Gastrocnemius medialis (tissue), 4 donors: Measurements from ENCODE around the gene PRR5L. TPM values are rescaled to one million over a fixed set of nuclear protein-coding genes. Genes with fewer than 3 reads are reported as not detected.

Experiments used
- ATAC-seq, 2 donors: fragments of 150-250 bp; one replicate each; pipeline ENCODE4 v1.9.1; 2016
- DNase-seq, 2 donors: peaks; one replicate each; pipeline ENCODE4 v3.0.0-alpha.2; 2019
- H3K27ac ChIP-seq, 4 donors: fragments of 200-600 bp; sonication (generic); 1 replicate in 1 of 4; 2 replicates in 3 of 4; pipeline ENCODE4 v1.5.1; 2016 to 2018; ENCODE audit warnings: mild to moderate bottlenecking in 2 of 4, moderate library complexity in 1 of 4
- H3K27me3 ChIP-seq, 3 donors: fragments of 200-600 bp; sonication (generic) in 2 of 3; 1 replicate in 1 of 3; 2 replicates in 2 of 3; pipeline versions ENCODE4 v1.5.1 to v1.6.0; 2016 to 2019; ENCODE audit warnings: mild to moderate bottlenecking in 1 of 3, moderate library complexity in 1 of 3
- H3K36me3 ChIP-seq, 2 donors: fragments of 200-600 bp; sonication (generic) in 1 of 2; one replicate each; pipeline ENCODE4 v1.5.1; 2017 to 2018
- H3K4me1 ChIP-seq, 2 donors: fragments of 200-600 bp; sonication (generic) in 1 of 2; one replicate each; pipeline ENCODE4 v1.5.1; 2016 to 2017; ENCODE audit warnings: mild to moderate bottlenecking in 2 of 2
- H3K4me3 ChIP-seq, 4 donors: fragments of 200-600 bp; sonication (generic) in 3 of 4; 1 replicate in 1 of 4; 2 replicates in 3 of 4; pipeline ENCODE4 v1.5.1; 2016 to 2019; ENCODE audit warnings: mild to moderate bottlenecking in 2 of 4
- H3K9me3 ChIP-seq, 3 donors: fragments of 200-600 bp; sonication (generic) in 2 of 3; 1 replicate in 1 of 3; 2 replicates in 2 of 3; pipeline ENCODE4 v1.5.1; 2016 to 2019
- CTCF ChIP-seq, 5 experiments: fragments of 450-650 bp in 3 of 5; fragments of 200-600 bp in 2 of 5; sonication (generic) in 2 of 5; IDR thresholded peaks in 4 of 5; conservative IDR thresholded peaks in 1 of 5; 1 replicate in 4 of 5; 2 replicates in 1 of 5; pipeline ENCODE4 v1.5.1; 2016 to 2019; ENCODE audit warnings: antibody characterized with exemption in 5 of 5, mild to moderate bottlenecking in 3 of 5, moderate library complexity in 3 of 5
- POLR2A ChIP-seq, 2 donors: fragments of 450-650 bp; IDR thresholded peaks; one replicate each; pipeline ENCODE4 v1.6.1; 2017; ENCODE audit warnings: antibody characterized with exemption in 2 of 2, mild to moderate bottlenecking in 2 of 2, moderate library complexity in 2 of 2
- in situ Hi-C, 4 donors: fragments of 200-750 bp; cut with MboI; loops; one replicate each; pipeline versions ENCODE4 v1.15.0 to v1.8.0; 2017; ENCODE audit warnings: low sequenced_read_pairs in 4 of 4
- intact Hi-C: fragments of 100-400 bp; cut with DNase I; formaldehyde crosslinking; loops from one replicate; pipeline ENCODE4 v1.15.1; 2023; ENCODE audit warnings: low total_unique reads
- total RNA-seq, 4 donors: library from RNA; depleted of rRNA; stranded (reverse); fragments of >200 nt; gene quantifications; one replicate each; pipeline versions ENCODE4 v1.1.0 to v1.2.3, GENCODE V29; 2016

Gene PRR5L
- total RNA-seq, 4 donors from 2014 or later, result 0.46 to 3.2 (median 1.2) TPM

GRCh38 chr11:36469881-36470802 lies 174.1 kb downstream of the PRR5L start:
- H3K4me3 ChIP-seq, result no peak overlapping the region
- H3K36me3 ChIP-seq, result no peaks in the 10 kb centered on the region
- intact Hi-C loops (no loop called here), in situ Hi-C loops (no loop called here)
- no peaks in the 10 kb centered on the region for H3K9me3 ChIP-seq
- no peak for DNase-seq
- H3K4me1 ChIP-seq, result peaks cover 17 to 22% of the 10 kb centered on the region in 2 donors
- no peak for TF ChIP-seq POLR2A (IDR thresholded peaks at IDR 0.05)
- no peak for TF ChIP-seq CTCF (IDR thresholded peaks at IDR 0.05 in 4 of 5, conservative IDR thresholded peaks at IDR 0.05 in 1 of 5)
- no peak overlapping the region for H3K27ac ChIP-seq
- peak in 1 of 2 donors; percentile 34 for ATAC-seq
- H3K27me3 ChIP-seq, result no peaks in the 10 kb centered on the region

- TF ChIP-seq CTCF (IDR thresholded peaks at IDR 0.05 in 4 of 5, conservative IDR thresholded peaks at IDR 0.05 in 1 of 5), result no peak
- TF ChIP-seq POLR2A (IDR thresholded peaks at IDR 0.05), result no peak
- H3K27me3 ChIP-seq, result no peaks in the 10 kb centered on the region
- no peaks in the 10 kb centered on the region for H3K36me3 ChIP-seq
- no peaks in the 10 kb centered on the region for H3K9me3 ChIP-seq
- intact Hi-C loops, result no loop called here
- ATAC-seq (no peak), DNase-seq (no peak)
- no peak overlapping the region for H3K4me3 ChIP-seq
- peaks cover 17 to 22% of the 10 kb centered on the region in 2 donors for H3K4me1 ChIP-seq
- in situ Hi-C loops, result no loop called here
- no peak overlapping the region for H3K27ac ChIP-seq
Measured at GRCh38 chr11:36471577-36471976, 175.5 kb downstream of the PRR5L start.

GRCh38 chr11:36475192-36475591 lies 179.1 kb downstream of the PRR5L start:
- Histone ChIP-seq H3K4me3 (no peak overlapping the region), H3K36me3 (no peaks in the 10 kb centered on the region), H3K4me1 (peaks cover 8 to 11% of the 10 kb centered on the region in 2 donors), H3K9me3 (no peaks in the 10 kb centered on the region), H3K27me3 (no peaks in the 10 kb centered on the region), H3K27ac (no peak overlapping the region)
- ATAC-seq, result no peak
- intact Hi-C loops (loop anchor here (5.0 kb wide), 2 partner anchors 98 to 178 kb away; partner anchors contain the start of gene PRR5L), in situ Hi-C loops (loop anchor here in 3 of 4 donors (25.0 kb wide), 3 partner anchors 188 to 863 kb away; partner anchors contain the start of genes FJX1 (in 3 of the 3), COMMD9 (in 2 of the 3) and PRR5L (in 2 of the 3))
- DNase-seq, result no peak
- TF ChIP-seq CTCF (IDR thresholded peaks at IDR 0.05 in 4 of 5, conservative IDR thresholded peaks at IDR 0.05 in 1 of 5) (no peak), POLR2A (IDR thresholded peaks at IDR 0.05) (no peak)

- Histone ChIP-seq H3K36me3 (peaks cover 0 to 2% of the 10 kb centered on the region in 2 donors), H3K27me3 (no peaks in the 10 kb centered on the region), H3K4me1 (peaks cover 4 to 5% of the 10 kb centered on the region in 2 donors), H3K27ac (no peak overlapping the region), H3K4me3 (no peak overlapping the region), H3K9me3 (no peaks in the 10 kb centered on the region)
- TF ChIP-seq CTCF (IDR thresholded peaks at IDR 0.05 in 4 of 5, conservative IDR thresholded peaks at IDR 0.05 in 1 of 5), result peak in 4 of 5 experiments; percentile 8 to 42 (median 24)
- TF ChIP-seq POLR2A (IDR thresholded peaks at IDR 0.05), result no peak
- ATAC-seq, result no peak
- no peak for DNase-seq
- in situ Hi-C loops (loop anchor here in 3 of 4 donors (25.0 kb wide), 3 partner anchors 192 to 867 kb away; partner anchors contain the start of genes FJX1 (in 3 of the 3), COMMD9 (in 2 of the 3) and PRR5L (in 2 of the 3)), intact Hi-C loops (loop anchor here (5.0 kb wide), 2 partner anchors 102 to 182 kb away; partner anchors contain the start of gene PRR5L)
Measured at GRCh38 chr11:36478700-36479329, 182.7 kb downstream of the PRR5L start.
